ENCODE data around the gene NECAB2.

The NECAB2 gene

GRCh38 chr16:83996481-83997252 is 28.6 kb downstream of the NECAB2 start:
- TF ChIP-seq CTCF (IDR thresholded peaks at IDR 0.05; ENCODE audit: borderline replicate concordance, insufficient read depth, low read depth, low read length), result no peak
- H3K4me3 ChIP-seq (ENCODE audit: low read depth, low read length), result no peak overlapping the region

DNA sequence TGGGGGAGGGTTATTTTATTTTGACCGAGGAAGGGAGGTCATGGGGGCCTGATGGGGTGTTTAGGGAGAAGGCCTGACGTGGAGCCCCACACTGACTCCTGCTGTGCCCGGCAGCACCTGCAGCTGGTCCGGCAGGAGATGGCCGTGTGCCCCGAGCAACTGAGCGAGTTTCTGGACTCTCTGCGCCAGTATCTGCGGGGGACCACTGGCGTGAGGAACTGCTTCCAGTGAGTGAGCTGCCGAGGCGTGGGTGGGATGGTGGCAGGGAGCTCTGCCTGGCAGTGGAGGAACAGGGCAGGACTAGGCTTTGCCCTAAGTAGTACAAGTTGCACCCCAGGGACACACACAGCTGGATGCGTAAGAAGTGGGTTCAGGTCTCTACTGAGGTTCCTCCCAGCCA is 30.0 kb downstream of the NECAB2 start:
- no peak overlapping the region for H3K4me3 ChIP-seq (ENCODE audit: low read depth, low read length)
- no peak for TF ChIP-seq CTCF (IDR thresholded peaks at IDR 0.05; ENCODE audit: borderline replicate concordance, insufficient read depth, low read depth, low read length)

DNA sequence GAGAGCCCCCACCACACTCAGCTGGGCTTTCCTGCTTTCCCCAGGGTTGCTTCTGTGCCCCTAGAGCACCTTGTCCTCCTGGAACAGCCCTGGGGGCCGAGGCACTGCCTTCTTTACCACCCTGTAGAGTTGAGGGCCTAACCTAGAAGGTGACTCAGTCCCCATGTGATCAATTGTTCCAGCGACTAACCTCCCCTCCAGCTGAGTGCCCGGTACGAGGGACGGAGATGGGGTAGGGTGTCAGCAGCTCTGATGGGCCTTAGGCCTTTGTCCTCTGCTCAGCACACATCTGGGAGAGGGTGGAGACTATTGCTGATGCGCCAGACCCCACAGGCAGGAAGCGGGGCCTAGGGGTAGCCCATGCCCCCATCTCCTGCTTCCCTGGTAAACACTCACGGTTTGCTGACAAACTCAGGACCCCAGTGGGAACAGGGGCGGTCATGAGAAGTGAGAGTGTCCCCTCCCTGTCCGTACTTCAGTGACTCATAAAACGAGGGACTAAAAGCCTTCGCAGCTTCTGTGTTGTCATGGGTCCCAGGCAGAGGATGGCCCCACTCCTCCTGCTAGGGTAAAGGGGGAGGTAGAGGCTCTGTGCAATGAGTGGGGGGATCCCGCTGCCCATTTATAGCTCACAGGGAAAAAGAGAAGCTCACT is 33.1 kb downstream of the NECAB2 start:
- no peak overlapping the region for H3K4me3 ChIP-seq (ENCODE audit: low read depth, low read length)
- no peak for TF ChIP-seq CTCF (IDR thresholded peaks at IDR 0.05; ENCODE audit: borderline replicate concordance, insufficient read depth, low read depth, low read length)

DNA sequence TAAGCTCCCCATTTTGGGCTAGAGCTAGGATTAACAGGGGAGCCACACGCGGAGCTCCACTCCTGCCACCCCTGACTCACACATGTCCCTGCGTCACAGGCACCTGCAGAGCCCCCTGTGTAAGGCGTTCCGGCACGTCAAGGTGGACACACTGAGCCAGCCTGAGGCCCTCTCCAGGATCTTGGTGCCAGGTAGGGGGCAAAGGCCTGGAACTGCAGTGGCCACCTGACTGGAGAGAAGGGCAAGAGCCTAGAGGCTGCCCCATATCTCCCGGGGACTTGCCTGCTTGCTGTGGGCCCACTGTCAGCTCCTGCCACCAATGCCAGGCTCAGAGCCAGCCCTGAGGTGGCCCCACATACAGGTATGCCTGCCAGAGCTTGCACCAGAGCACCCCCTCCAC is 33.7 kb downstream of the NECAB2 start:
- no peak for TF ChIP-seq CTCF (IDR thresholded peaks at IDR 0.05; ENCODE audit: borderline replicate concordance, insufficient read depth, low read depth, low read length)
- H3K4me3 ChIP-seq (ENCODE audit: low read depth, low read length), result no peak overlapping the region

- H3K4me3 ChIP-seq (ENCODE audit: low read depth, low read length), result no peak overlapping the region
- no peak for TF ChIP-seq CTCF (IDR thresholded peaks at IDR 0.05; ENCODE audit: borderline replicate concordance, insufficient read depth, low read depth, low read length)
Observed at GRCh38 chr16:84003038-84003437, 35.0 kb downstream of the NECAB2 start.

- TF ChIP-seq CTCF (IDR thresholded peaks at IDR 0.05; ENCODE audit: borderline replicate concordance, insufficient read depth, low read depth, low read length), result no peak
- H3K4me3 ChIP-seq (ENCODE audit: low read depth, low read length), result no peak overlapping the region
Observed at GRCh38 chr16:84004442-84004841, 36.4 kb downstream of the NECAB2 start.

DNA sequence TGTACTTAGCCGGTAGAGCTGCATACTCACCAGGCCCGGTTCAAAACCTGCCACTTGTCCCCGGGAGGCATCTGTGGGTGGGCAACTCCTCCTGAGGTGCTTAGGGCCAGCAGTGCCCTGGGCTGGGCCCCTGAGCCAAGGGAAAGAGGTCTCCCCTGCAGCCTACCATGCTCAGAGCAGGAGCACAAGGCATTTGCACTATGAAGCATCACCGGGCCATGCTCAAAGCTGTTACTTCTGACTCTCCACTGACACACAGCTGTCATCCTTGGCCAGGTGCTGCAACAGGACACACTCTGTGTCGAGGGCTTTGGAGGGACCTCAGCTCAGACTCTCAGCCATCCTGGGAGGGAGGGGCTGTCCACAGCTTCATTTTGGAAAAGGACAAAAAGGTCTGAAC is 37.3 kb downstream of the NECAB2 start:
- no peak for TF ChIP-seq CTCF (IDR thresholded peaks at IDR 0.05; ENCODE audit: borderline replicate concordance, insufficient read depth, low read depth, low read length)
- H3K4me3 ChIP-seq (ENCODE audit: low read depth, low read length), result no peak overlapping the region
